GM18861 (cell line): ENCODE results near the gene LY9.
"Not testable (repeated sequence)": the region's sequence is repeated elsewhere in the genome, so short reads cannot be mapped to it uniquely, and the experiment has no call there.

ENCODE experiments used
- ATAC-seq: cut with Tn5 transposase; IDR thresholded peaks from one replicate; pipeline ENCODE4 v1.9.1; 2021; ENCODE audit not compliant: unreplicated experiment

Gene LY9

GRCh38 chr1:160863774-160864131, 67.8 kb downstream of the LY9 start:
- ATAC-seq: no peak

- ATAC-seq: no peak
Measured at GRCh38 chr1:160864173-160864572, 68.2 kb downstream of the LY9 start.

GRCh38 chr1:160865337-160865736, 69.4 kb downstream of the LY9 start:
- no peak for ATAC-seq

- ATAC-seq: no peak
Measured at GRCh38 chr1:160866001-160866694, 70.2 kb downstream of the LY9 start.

GRCh38 chr1:160866695-160867260, 70.8 kb downstream of the LY9 start:
- no peak for ATAC-seq

- ATAC-seq: not testable (repeated sequence)
Measured at GRCh38 chr1:160867651-160868050, 71.7 kb downstream of the LY9 start.

- no peak for ATAC-seq
Measured at GRCh38 chr1:160868141-160868540, 72.2 kb downstream of the LY9 start.

- ATAC-seq: no peak
Measured at GRCh38 chr1:160874935-160875334, 79.0 kb downstream of the LY9 start.

GRCh38 chr1:160875591-160875990, 79.6 kb downstream of the LY9 start:
- not testable (repeated sequence) for ATAC-seq

GRCh38 chr1:160876311-160876710, 80.3 kb downstream of the LY9 start:
- no peak for ATAC-seq

- no peak for ATAC-seq
Measured at GRCh38 chr1:160877221-160877620, 81.2 kb downstream of the LY9 start.
